HepG2 (cell line): ENCODE measurements around the gene MEX3B. TPM values are rescaled to one million over a fixed set of nuclear protein-coding genes. Genes with fewer than 3 reads are reported as not detected.

Experiments
- ATAC-seq: fragments of 200-7000 bp; cut with Tn5 transposase; 3 replicates; pipeline ENCODE4 v1.9.1; 2020; ENCODE audit warnings: mild to moderate bottlenecking, moderate library complexity
- BruUV-seq: library from RNA; stranded (reverse); fragments of 400-500 nt; replicated peaks from 2 replicates; lab custom pipeline; 2021; lab: Mats Ljungman, UMichigan
- CTCF ChIA-PET: fragments of 300-600 bp; formaldehyde crosslinking; extraction: SDS; loops from one replicate; lab custom pipeline; 2021; ENCODE audit warnings: low total read pairs, inconsistent platforms, low intra/inter-chr PET ratio; lab: Yijun Ruan, JAX
- POLR2A ChIA-PET: fragments of 350-600 bp; sonication (Branson Sonifier 250); formaldehyde crosslinking; loops from one replicate; lab custom pipeline; 2020; ENCODE audit warnings: antibody characterized with exemption, inconsistent platforms; lab: Yijun Ruan, JAX
- DNase-seq: peaks from one replicate; pipeline ENCODE4 v3.0.0-alpha.2; 2015; ENCODE audit warnings: low spot score
- FAIRE-seq: peaks from 3 replicates; lab custom pipeline; 2011; peaks lifted over from hg19 to GRCh38; lab: Jason Lieb, UNC
- H2AFZ ChIP-seq: one replicate; pipeline ENCODE4 v1.6.1; 2011; ENCODE audit warnings: low read length, inconsistent platforms
- H3K27ac ChIP-seq: fragments of 300-600 bp; 3 replicates; pipeline ENCODE4 v1.8.0; 2011; ENCODE audit warnings: mixed run types, mild to moderate bottlenecking, mixed read lengths, low read length, inconsistent platforms; ENCODE audit not compliant: insufficient read depth; ENCODE audit errors: extremely low read length
- H3K27me3 ChIP-seq, 2 experiments: fragments of 200-600 bp in 1 of 2; 2 replicates in 1 of 2; 3 replicates in 1 of 2; pipeline versions ENCODE4 v1.6.0 to v1.8.0; 2011; ENCODE audit warnings: low read length in 2 of 2, mild to moderate bottlenecking in 2 of 2, moderate library complexity in 2 of 2, inconsistent platforms in 1 of 2; ENCODE audit not compliant: insufficient read depth in 2 of 2, control insufficient read depth in 1 of 2
- H3K36me3 ChIP-seq, 2 experiments: fragments of 200-600 bp in 1 of 2; replicated peaks in 1 of 2; 2 replicates in 1 of 2; 3 replicates in 1 of 2; pipeline versions ENCODE4 v1.5.1 to v1.8.0; 2011; ENCODE audit warnings: low read length in 2 of 2, inconsistent platforms in 1 of 2; ENCODE audit not compliant: insufficient read depth in 2 of 2, control insufficient read depth in 1 of 2
- H3K4me1 ChIP-seq: 2 replicates; pipeline ENCODE4 v1.5.1; 2012; ENCODE audit warnings: low read length, inconsistent platforms; ENCODE audit not compliant: insufficient read depth
- H3K4me2 ChIP-seq: 2 replicates; pipeline ENCODE4 v1.6.0; 2011; ENCODE audit warnings: low read depth, low read length, inconsistent platforms
- H3K4me3 ChIP-seq, 3 experiments: fragments of 200-600 bp in 1 of 3; sonication (generic), shearing (Covaris generic) in 1 of 3; replicated peaks in 1 of 3; 2 replicates each; pipeline ENCODE4 v1.5.1; 2011 to 2016; ENCODE audit warnings: low read length in 3 of 3, inconsistent platforms in 2 of 3, low read depth in 2 of 3, mild to moderate bottlenecking in 2 of 3, control low read depth in 1 of 3, mixed read lengths in 1 of 3; ENCODE audit not compliant: insufficient read depth in 1 of 3
- H3K79me2 ChIP-seq: one replicate; pipeline ENCODE4 v1.6.1; 2011; ENCODE audit warnings: low read length, inconsistent platforms; ENCODE audit not compliant: insufficient read depth
- H3K9ac ChIP-seq: 2 replicates; pipeline ENCODE4 v1.6.0; 2011; ENCODE audit warnings: mild to moderate bottlenecking, low read depth, low read length, inconsistent platforms; ENCODE audit not compliant: insufficient read depth
- H3K9me3 ChIP-seq: 2 replicates; pipeline ENCODE4 v1.5.1; 2012; ENCODE audit warnings: mild to moderate bottlenecking, low read length
- H4K20me1 ChIP-seq: 2 replicates; pipeline ENCODE4 v1.6.0; 2011; ENCODE audit warnings: inconsistent platforms, mild to moderate bottlenecking, low read length, moderate library complexity; ENCODE audit not compliant: insufficient read depth
- ARID4A ChIP-seq: sonication (generic); formaldehyde crosslinking; IDR thresholded peaks from 2 replicates; pipeline ENCODE4 v1.5.0; 2020; ENCODE audit warnings: mild to moderate bottlenecking, missing genetic modification reagents, borderline replicate concordance
- BRF2 ChIP-seq: sonication (generic); formaldehyde crosslinking; IDR thresholded peaks from 2 replicates; pipeline ENCODE4 v1.8.1; 2022; ENCODE audit warnings: mild to moderate bottlenecking, missing genetic modification reagents
- CENPT ChIP-seq: sonication (generic); formaldehyde crosslinking; IDR thresholded peaks from 2 replicates; pipeline ENCODE4 v1.8.0; 2022; ENCODE audit warnings: low read depth, mild to moderate bottlenecking, moderate library complexity, missing genetic modification reagents
- GTF3A ChIP-seq: sonication (generic); formaldehyde crosslinking; conservative IDR thresholded peaks from 2 replicates; pipeline ENCODE4 v1.4.0; 2020; ENCODE audit warnings: mild to moderate bottlenecking, missing genetic modification reagents
- MAZ ChIP-seq, 2 experiments: sonication (generic) in 1 of 2; formaldehyde crosslinking in 1 of 2; IDR thresholded peaks; 2 replicates each; pipeline versions ENCODE4 v1.5.0 to v1.6.1; 2012 to 2020; ENCODE audit warnings: low read depth in 2 of 2, mild to moderate bottlenecking in 2 of 2, borderline replicate concordance in 1 of 2, improper control_type of control experiment in 1 of 2, low read length in 1 of 2, missing genetic modification reagents in 1 of 2, moderate library complexity in 1 of 2
- MZF1 ChIP-seq: sonication (generic); formaldehyde crosslinking; IDR thresholded peaks from 2 replicates; pipeline ENCODE4 v1.8.1; 2023; ENCODE audit warnings: mild to moderate bottlenecking, missing genetic modification reagents, borderline replicate concordance
- PAX8 ChIP-seq: sonication (generic); formaldehyde crosslinking; IDR thresholded peaks from 2 replicates; pipeline ENCODE4 v1.8.0; 2022; ENCODE audit warnings: mild to moderate bottlenecking, missing genetic modification reagents, borderline replicate concordance
- PCBP1 ChIP-seq: fragments of 200-400 bp; formaldehyde crosslinking; IDR thresholded peaks from 2 replicates; pipeline ENCODE4 v1.6.1; 2017; ENCODE audit warnings: mild to moderate bottlenecking, low read depth, low read length, borderline replicate concordance
- SKIL ChIP-seq: sonication (generic); formaldehyde crosslinking; IDR thresholded peaks from 2 replicates; pipeline ENCODE4 v1.8.0; 2022; ENCODE audit warnings: missing genetic modification reagents, mild to moderate bottlenecking, moderate library complexity, borderline replicate concordance
- THAP7 ChIP-seq: sonication (generic); formaldehyde crosslinking; IDR thresholded peaks from 2 replicates; pipeline ENCODE4 v1.8.1; 2023; ENCODE audit warnings: mild to moderate bottlenecking, missing genetic modification reagents
- ZBTB7A ChIP-seq: sonication (generic); formaldehyde crosslinking; IDR thresholded peaks from 2 replicates; pipeline ENCODE4 v1.8.0; 2022; ENCODE audit warnings: mild to moderate bottlenecking, missing genetic modification reagents
- WGBS: methylation state at CpG from one replicate; pipeline ENCODE4 v1.1.6; 2017; ENCODE audit warnings: low lambda C conversion rate; 5-methylcytosine and 5-hydroxymethylcytosine counted together
- in situ Hi-C: cut with HindIII; loops from 2 replicates; pipeline ENCODE4 v1.10.0; 2017; ENCODE audit warnings: low pct_unique_long_range_greater_than_20kb; ENCODE audit not compliant: extremely low pct_ligation_motif_present
- intact Hi-C: fragments of 100-400 bp; cut with micrococcal nuclease; formaldehyde crosslinking; loops from one replicate; pipeline ENCODE4 v1.10.0; 2022; ENCODE audit not compliant: unreplicated experiment
- polyA plus RNA-seq, 8 experiments: library from polyadenylated mRNA; depleted of rRNA in 3 of 8; stranded (reverse) in 7 of 8; unstranded in 1 of 8; fragments of >200 nt; fragmentation: Illumina TruSeq in 4 of 8; extraction: Trizol in 4 of 8; gene quantifications; 2 replicates each; pipeline versions ENCODE4 v1.2.1 to v1.2.3, GENCODE V29; 2011 to 2016; ENCODE audit warnings: low read depth in 4 of 8, missing spikeins in 1 of 8, mixed read lengths in 1 of 8; ENCODE audit not compliant: insufficient read depth in 1 of 8
- total RNA-seq, 5 experiments: library from RNA; depleted of rRNA; stranded (reverse); fragments of >200 nt; fragmentation: Illumina TruSeq; extraction: Trizol; gene quantifications; 2 replicates each; pipeline ENCODE4 v1.2.3, GENCODE V29; 2016; ENCODE audit warnings: low read depth in 1 of 5

Gene MEX3B
- total and polyA plus RNA-seq, 2 of the 13 experiments (the other 11 are each of a cell fraction or from before 2014, with no cell fraction given): 0.48 to 0.62 TPM

GRCh38 chr15:82031871-82032270 lies 13.9 kb downstream of the MEX3B start:
- ChIA-PET POLR2A (no interaction called here), CTCF (no interaction called here)
- DNase-seq: no peak

More at GRCh38 chr15:82031871-82032270, 13.9 kb downstream of the MEX3B start:
- Histone ChIP-seq H4K20me1 (no peaks in the 10 kb centered on the region), H3K4me3 (no peak overlapping the region), H3K9me3 (no peaks in the 10 kb centered on the region), H3K4me1 (peaks cover 14% of the 10 kb centered on the region; the same call in 1 of the 2 replicates), H3K4me2 (no peak overlapping the region), H3K79me2 (no peaks in the 10 kb centered on the region), H3K36me3 (no peaks in the 10 kb centered on the region), H3K9ac (no peak overlapping the region), H2AFZ (no peak overlapping the region), H3K27me3 (peaks cover 0 to 3% of the 10 kb centered on the region in 2 experiments; a peak in 1 of 5 replicates), H3K27ac (no peak overlapping the region)
- no TSS peak for BruUV-seq
- in situ Hi-C loops: no loop called here
- ATAC-seq (no peak), FAIRE-seq (no peak)
- intact Hi-C loops: no loop called here
- 3% methylated on average over 5 of the region's 5 CpGs for WGBS
- no peak for TF ChIP-seq PCBP1
- TF ChIP-seq BRF2 (CRISPR knock-in tag): no peak
- TF ChIP-seq MAZ (IDR thresholded peaks at IDR 0.05; ENCODE audit: borderline replicate concordance, low read depth, low read length): no peak
- TF ChIP-seq MAZ (CRISPR knock-in tag; IDR thresholded peaks at IDR 0.05; ENCODE audit: low read depth): no peak
- no peak for TF ChIP-seq SKIL (CRISPR knock-in tag)
- TF ChIP-seq ARID4A: no peak
- TF ChIP-seq GTF3A (CRISPR knock-in tag): no peak
- no peak for TF ChIP-seq PAX8 (CRISPR knock-in tag)
- TF ChIP-seq CENPT: no peak
- TF ChIP-seq ZBTB7A (CRISPR knock-in tag): no peak
- no peak for TF ChIP-seq THAP7 (CRISPR knock-in tag)
- TF ChIP-seq MZF1 (CRISPR knock-in tag): no peak
